ENCODE data around the gene CNIH1.
"Not testable (repeated sequence)": the region's sequence is repeated elsewhere in the genome, so short reads cannot be mapped to it uniquely, and the experiment has no call there.

The CNIH1 gene

GRCh38 chr14:54381821-54382220 is 59.4 kb downstream of the CNIH1 start:
- H3K36me3 ChIP-seq (ENCODE audit: insufficient read depth): no peaks in the 10 kb centered on the region
- H3K9ac ChIP-seq: no peak overlapping the region
- H3K27me3 ChIP-seq (ENCODE audit: insufficient read depth, low read depth): no peaks in the 10 kb centered on the region
- no peak overlapping the region for H3K4me3 ChIP-seq (IDR thresholded peaks at IDR 0.05; ENCODE audit: insufficient read depth, low read depth, low read length)
- no peak overlapping the region for H2AFZ ChIP-seq (ENCODE audit: low read depth)
- no peaks in the 10 kb centered on the region for H3K79me2 ChIP-seq (ENCODE audit: insufficient read depth, low read depth)
- no peaks in the 10 kb centered on the region for H3K4me1 ChIP-seq (ENCODE audit: low read depth, poor library complexity, severe bottlenecking)
- no peaks in the 10 kb centered on the region for H4K20me1 ChIP-seq (ENCODE audit: insufficient read depth)
- TF ChIP-seq, protein P1, sequence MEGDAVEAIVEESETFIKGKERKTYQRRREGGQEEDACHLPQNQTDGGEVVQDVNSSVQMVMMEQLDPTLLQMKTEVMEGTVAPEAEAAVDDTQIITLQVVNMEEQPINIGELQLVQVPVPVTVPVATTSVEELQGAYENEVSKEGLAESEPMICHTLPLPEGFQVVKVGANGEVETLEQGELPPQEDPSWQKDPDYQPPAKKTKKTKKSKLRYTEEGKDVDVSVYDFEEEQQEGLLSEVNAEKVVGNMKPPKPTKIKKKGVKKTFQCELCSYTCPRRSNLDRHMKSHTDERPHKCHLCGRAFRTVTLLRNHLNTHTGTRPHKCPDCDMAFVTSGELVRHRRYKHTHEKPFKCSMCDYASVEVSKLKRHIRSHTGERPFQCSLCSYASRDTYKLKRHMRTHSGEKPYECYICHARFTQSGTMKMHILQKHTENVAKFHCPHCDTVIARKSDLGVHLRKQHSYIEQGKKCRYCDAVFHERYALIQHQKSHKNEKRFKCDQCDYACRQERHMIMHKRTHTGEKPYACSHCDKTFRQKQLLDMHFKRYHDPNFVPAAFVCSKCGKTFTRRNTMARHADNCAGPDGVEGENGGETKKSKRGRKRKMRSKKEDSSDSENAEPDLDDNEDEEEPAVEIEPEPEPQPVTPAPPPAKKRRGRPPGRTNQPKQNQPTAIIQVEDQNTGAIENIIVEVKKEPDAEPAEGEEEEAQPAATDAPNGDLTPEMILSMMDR (conservative IDR thresholded peaks at IDR 0.05; ENCODE audit: low read depth, low read length): no peak
- H3K27ac ChIP-seq: no peak overlapping the region
- H3K4me2 ChIP-seq: no peak overlapping the region

DNA sequence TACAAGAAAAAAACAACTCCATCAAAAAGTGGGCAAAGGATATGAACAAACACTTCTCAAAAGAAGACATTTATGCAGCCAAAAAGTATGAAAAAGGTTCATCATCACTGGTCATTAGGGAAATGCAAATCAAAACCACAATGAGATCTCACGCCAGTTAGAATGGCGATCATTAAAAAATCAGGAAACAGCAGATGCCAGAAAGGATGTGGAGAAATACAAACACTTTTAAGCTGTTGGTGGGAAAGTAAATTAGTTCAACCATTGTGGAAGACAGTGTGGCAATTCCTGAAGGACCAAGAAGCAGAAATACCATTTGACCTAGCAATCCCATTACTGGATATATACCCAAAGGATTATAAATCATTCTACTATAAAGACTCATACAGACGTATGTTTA is 60.6 kb downstream of the CNIH1 start:
- not testable (repeated sequence) for H3K4me2 ChIP-seq; H3K9ac ChIP-seq; H3K27ac ChIP-seq; H3K79me2 ChIP-seq (ENCODE audit: insufficient read depth, low read depth); H3K36me3 ChIP-seq (ENCODE audit: insufficient read depth); H3K27me3 ChIP-seq (ENCODE audit: insufficient read depth, low read depth); H3K4me3 ChIP-seq (IDR thresholded peaks at IDR 0.05; ENCODE audit: insufficient read depth, low read depth, low read length); H3K4me1 ChIP-seq (ENCODE audit: low read depth, poor library complexity, severe bottlenecking); H4K20me1 ChIP-seq (ENCODE audit: insufficient read depth); H2AFZ ChIP-seq (ENCODE audit: low read depth)

DNA sequence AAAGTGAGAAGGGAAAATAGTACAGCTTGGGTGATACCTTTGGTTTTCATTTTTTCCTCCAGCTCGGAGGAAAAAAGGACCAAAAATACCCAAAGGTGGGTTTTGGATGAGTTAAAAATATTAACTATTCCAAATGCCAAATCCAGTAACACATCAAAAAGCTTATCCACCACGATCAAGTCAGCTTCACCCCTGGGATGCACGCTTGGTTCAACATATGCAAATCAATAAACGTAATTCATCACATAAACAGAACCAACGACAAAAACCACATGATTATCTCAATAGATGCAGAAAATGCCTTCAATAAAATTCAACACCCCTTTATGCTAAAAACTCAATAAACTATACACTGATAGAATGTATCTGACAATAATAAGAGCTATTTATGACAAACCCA is 62.3 kb downstream of the CNIH1 start:
- H3K4me3 ChIP-seq (IDR thresholded peaks at IDR 0.05; ENCODE audit: insufficient read depth, low read depth, low read length); H2AFZ ChIP-seq (ENCODE audit: low read depth); H3K9ac ChIP-seq; H3K27ac ChIP-seq; H4K20me1 ChIP-seq (ENCODE audit: insufficient read depth); H3K79me2 ChIP-seq (ENCODE audit: insufficient read depth, low read depth); H3K27me3 ChIP-seq (ENCODE audit: insufficient read depth, low read depth); H3K4me1 ChIP-seq (ENCODE audit: low read depth, poor library complexity, severe bottlenecking); H3K36me3 ChIP-seq (ENCODE audit: insufficient read depth); H3K4me2 ChIP-seq: not testable (repeated sequence)

GRCh38 chr14:54377501-54377900 is 63.7 kb downstream of the CNIH1 start:
- Histone ChIP-seq H3K4me2 (no peak overlapping the region), H3K27ac (no peak overlapping the region), H3K36me3 (ENCODE audit: insufficient read depth) (no peaks in the 10 kb centered on the region), H3K79me2 (ENCODE audit: insufficient read depth, low read depth) (no peaks in the 10 kb centered on the region), H3K9ac (no peak overlapping the region), H3K4me3 (IDR thresholded peaks at IDR 0.05; ENCODE audit: insufficient read depth, low read depth, low read length) (no peak overlapping the region), H2AFZ (ENCODE audit: low read depth) (no peak overlapping the region), H3K4me1 (ENCODE audit: low read depth, poor library complexity, severe bottlenecking) (no peaks in the 10 kb centered on the region), H4K20me1 (ENCODE audit: insufficient read depth) (no peaks in the 10 kb centered on the region), H3K27me3 (ENCODE audit: insufficient read depth, low read depth) (no peaks in the 10 kb centered on the region)
- TF ChIP-seq, protein P1 (conservative IDR thresholded peaks at IDR 0.05; ENCODE audit: low read depth, low read length): no peak

DNA sequence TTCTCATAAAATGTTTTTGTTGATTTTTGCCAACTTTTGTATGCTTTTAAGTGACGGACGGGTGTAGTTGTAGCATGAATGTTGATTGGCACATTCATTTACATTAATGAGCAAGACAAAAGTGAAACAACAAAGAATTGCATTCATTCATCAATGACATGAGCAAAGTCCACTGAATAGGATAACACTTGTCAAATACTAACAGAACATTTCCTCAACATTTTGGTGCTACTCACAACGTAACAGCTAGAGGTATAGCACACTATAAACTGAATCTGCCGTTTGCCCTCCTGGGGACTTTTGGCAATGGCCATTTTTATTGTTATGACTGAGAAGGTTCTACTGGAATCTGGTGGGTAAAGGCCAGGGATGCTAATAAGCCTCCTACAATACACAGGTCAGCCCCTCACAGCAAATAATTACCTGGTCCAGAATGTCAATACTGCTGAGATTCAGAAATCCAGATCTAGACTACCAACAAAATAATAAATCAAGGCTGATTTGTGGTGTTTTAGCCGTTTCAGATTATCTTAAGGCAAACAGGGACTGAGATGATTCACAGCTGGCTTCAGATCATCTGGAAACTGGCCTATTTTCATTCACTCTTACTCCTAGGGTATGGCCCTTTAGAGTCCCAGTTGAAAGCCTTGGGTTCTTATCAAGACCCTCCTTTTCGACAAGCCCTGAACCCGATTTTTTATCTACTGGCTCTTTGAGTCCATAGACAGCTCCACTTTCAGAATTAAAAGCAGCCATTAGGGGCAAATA is 66.9 kb downstream of the CNIH1 start:
- H2AFZ ChIP-seq (ENCODE audit: low read depth): no peak overlapping the region
- no peak overlapping the region for H3K4me3 ChIP-seq (IDR thresholded peaks at IDR 0.05; ENCODE audit: insufficient read depth, low read depth, low read length)
- no peak overlapping the region for H3K27ac ChIP-seq
- no peaks in the 10 kb centered on the region for H3K27me3 ChIP-seq (ENCODE audit: insufficient read depth, low read depth)
- no peak overlapping the region for H3K9ac ChIP-seq
- TF ChIP-seq, protein P1 (conservative IDR thresholded peaks at IDR 0.05; ENCODE audit: low read depth, low read length): no peak
- no peaks in the 10 kb centered on the region for H3K79me2 ChIP-seq (ENCODE audit: insufficient read depth, low read depth)
- no peaks in the 10 kb centered on the region for H3K4me1 ChIP-seq (ENCODE audit: low read depth, poor library complexity, severe bottlenecking)
- H3K36me3 ChIP-seq (ENCODE audit: insufficient read depth): no peaks in the 10 kb centered on the region
- H4K20me1 ChIP-seq (ENCODE audit: insufficient read depth): no peaks in the 10 kb centered on the region
- no peak overlapping the region for H3K4me2 ChIP-seq

All from KMS-11 (cell line).